Left ventricle myocardium inferior (tissue), 1 donor: ENCODE results near the gene FSTL5. TPM values are rescaled to one million over a fixed set of nuclear protein-coding genes. Genes with fewer than 3 reads are reported as not detected.

Source experiments
- DNase-seq: peaks from one replicate; pipeline ENCODE4 v3.0.0-alpha.2; 2020
- H3K27ac ChIP-seq: fragments of 200-600 bp; replicated peaks from 2 replicates; pipeline ENCODE4 v1.8.0; 2021
- H3K27me3 ChIP-seq: fragments of 200-600 bp; 2 replicates; pipeline ENCODE4 v1.8.0; 2021; ENCODE audit warnings: low read depth
- H3K36me3 ChIP-seq: fragments of 200-600 bp; 2 replicates; pipeline ENCODE4 v1.8.0; 2021
- H3K4me1 ChIP-seq: fragments of 200-600 bp; 2 replicates; pipeline ENCODE4 v1.8.0; 2021
- H3K4me3 ChIP-seq: fragments of 200-600 bp; 2 replicates; pipeline ENCODE4 v1.8.0; 2021; ENCODE audit warnings: mild to moderate bottlenecking, moderate library complexity
- H3K9me3 ChIP-seq: fragments of 200-600 bp; replicated peaks from 2 replicates; pipeline ENCODE4 v1.8.0; 2021
- intact Hi-C: fragments of 100-400 bp; cut with micrococcal nuclease; formaldehyde crosslinking; loops from one replicate; pipeline ENCODE4 v1.11.0; 2022
- total RNA-seq: library from RNA; stranded (reverse); fragmentation: NEBNext Ultra II Directional; extraction: Animal tissue kit (Norgen Biotek cat#: 25700); gene quantifications from one replicate; pipeline ENCODE4 v1.2.1, GENCODE V29; 2021
- TF ChIP-seq, protein P1 (sequence below): fragments of 200-600 bp; IDR thresholded peaks from 2 replicates; pipeline ENCODE4 v1.8.0; 2021; ENCODE audit warnings: antibody characterized with exemption, mild to moderate bottlenecking, borderline replicate concordance
- donor health status: DM: no; HTN: yes; CAD: no; lungs with severe emphysema.

FSTL5 gene
- total RNA-seq, 1 donor from 2014 or later, result not detected

DNA sequence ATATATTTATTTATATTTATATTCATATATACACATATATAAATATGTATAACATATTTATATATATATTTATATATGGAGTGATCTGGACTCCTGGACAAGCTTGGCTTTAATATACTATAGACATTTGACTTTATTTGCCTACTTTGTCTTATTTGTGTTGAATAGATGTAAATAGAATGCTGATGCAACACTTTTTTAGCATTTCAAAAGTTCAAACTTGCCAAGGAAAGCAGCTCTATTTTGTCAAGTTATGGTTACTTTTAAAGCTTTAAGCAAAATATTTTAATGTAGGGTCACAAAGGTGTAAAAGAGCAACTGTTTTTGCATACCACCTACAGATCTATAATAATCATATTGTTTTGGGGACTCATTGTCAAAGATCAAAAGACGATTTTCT, 61.1 kb downstream of the FSTL5 start:
- H3K36me3 ChIP-seq, result no peaks in the 10 kb centered on the region
- H3K4me1 ChIP-seq, result no peaks in the 10 kb centered on the region
- TF ChIP-seq, protein P1, sequence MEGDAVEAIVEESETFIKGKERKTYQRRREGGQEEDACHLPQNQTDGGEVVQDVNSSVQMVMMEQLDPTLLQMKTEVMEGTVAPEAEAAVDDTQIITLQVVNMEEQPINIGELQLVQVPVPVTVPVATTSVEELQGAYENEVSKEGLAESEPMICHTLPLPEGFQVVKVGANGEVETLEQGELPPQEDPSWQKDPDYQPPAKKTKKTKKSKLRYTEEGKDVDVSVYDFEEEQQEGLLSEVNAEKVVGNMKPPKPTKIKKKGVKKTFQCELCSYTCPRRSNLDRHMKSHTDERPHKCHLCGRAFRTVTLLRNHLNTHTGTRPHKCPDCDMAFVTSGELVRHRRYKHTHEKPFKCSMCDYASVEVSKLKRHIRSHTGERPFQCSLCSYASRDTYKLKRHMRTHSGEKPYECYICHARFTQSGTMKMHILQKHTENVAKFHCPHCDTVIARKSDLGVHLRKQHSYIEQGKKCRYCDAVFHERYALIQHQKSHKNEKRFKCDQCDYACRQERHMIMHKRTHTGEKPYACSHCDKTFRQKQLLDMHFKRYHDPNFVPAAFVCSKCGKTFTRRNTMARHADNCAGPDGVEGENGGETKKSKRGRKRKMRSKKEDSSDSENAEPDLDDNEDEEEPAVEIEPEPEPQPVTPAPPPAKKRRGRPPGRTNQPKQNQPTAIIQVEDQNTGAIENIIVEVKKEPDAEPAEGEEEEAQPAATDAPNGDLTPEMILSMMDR, result no peak
- intact Hi-C loops, result no loop called here
- H3K27me3 ChIP-seq, result no peaks in the 10 kb centered on the region
- no peak for DNase-seq
- H3K27ac ChIP-seq, result no peak overlapping the region
- H3K9me3 ChIP-seq, result peaks cover 26% of the 10 kb centered on the region
- no peak overlapping the region for H3K4me3 ChIP-seq

DNA sequence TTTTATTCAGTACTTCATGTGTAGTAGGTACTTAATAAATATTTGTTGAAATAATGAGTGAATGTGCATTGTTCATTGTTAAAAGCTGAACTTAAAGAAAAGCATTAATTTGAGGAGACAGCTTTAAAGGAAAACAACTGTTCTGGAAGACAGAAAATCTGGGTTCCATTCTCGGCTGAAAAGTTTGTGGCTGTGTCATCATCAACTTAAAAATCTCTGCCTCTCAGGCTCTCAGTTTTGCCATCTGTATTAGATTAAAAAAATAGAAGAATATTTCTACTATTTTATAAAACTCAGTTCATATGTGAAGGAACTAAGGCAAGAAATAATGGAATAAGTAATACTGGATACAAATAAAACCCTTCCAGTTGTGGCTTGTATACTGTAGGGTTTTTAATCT, 62.5 kb downstream of the FSTL5 start:
- DNase-seq, result no peak
- Histone ChIP-seq H3K4me3 (no peak overlapping the region), H3K4me1 (no peaks in the 10 kb centered on the region), H3K36me3 (no peaks in the 10 kb centered on the region), H3K27ac (no peak overlapping the region), H3K27me3 (no peaks in the 10 kb centered on the region), H3K9me3 (peaks cover 26% of the 10 kb centered on the region)
- TF ChIP-seq, protein P1, result no peak
- intact Hi-C loops, result no loop called here

DNA sequence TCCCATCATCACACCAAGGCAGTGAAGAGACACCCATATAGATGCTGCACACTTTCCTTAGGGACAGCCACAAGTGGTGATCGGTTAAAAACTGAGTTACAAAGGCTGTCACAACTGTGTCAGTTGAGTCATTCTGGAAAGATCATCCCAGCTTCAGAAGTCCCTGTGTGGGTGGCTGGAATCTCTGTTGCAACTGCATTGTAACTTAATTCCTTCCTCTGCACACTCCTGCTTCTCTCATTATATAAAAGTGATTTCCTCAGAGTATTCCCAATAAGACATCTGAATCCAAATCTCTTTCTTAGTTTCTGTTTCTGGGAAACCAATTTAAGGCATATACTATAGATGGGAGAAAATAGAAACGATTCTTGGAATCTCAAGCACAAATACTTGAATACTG, 88.1 kb downstream of the FSTL5 start:
- Histone ChIP-seq H3K27ac (no peak overlapping the region), H3K4me3 (no peak overlapping the region), H3K36me3 (no peaks in the 10 kb centered on the region), H3K9me3 (peaks cover 1% of the 10 kb centered on the region), H3K4me1 (no peaks in the 10 kb centered on the region), H3K27me3 (no peaks in the 10 kb centered on the region)
- TF ChIP-seq, protein P1, result no peak
- intact Hi-C loops, result no loop called here
- no peak for DNase-seq

DNA sequence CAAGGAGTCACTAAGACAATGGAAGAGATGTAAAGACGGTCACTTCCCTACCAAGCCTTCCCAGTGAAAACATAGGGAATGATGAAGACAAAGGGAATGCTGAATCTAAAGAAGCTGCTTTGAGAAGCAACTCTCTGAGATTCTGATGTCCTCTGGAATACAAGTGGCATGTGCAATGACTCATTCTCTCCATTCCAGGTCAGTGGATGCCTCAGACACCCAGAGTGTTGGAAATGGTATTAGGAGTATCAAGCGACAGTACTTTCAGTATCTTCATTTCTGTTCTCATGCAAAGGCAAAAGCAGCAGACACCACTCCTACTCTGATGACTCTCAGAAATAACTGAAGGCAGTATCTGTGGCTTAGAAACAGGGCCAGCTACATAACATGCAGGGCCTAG, 102.6 kb downstream of the FSTL5 start:
- TF ChIP-seq, protein P1, result no peak
- intact Hi-C loops, result no loop called here
- Histone ChIP-seq H3K4me3 (no peak overlapping the region), H3K4me1 (no peaks in the 10 kb centered on the region), H3K9me3 (peaks cover 12% of the 10 kb centered on the region), H3K36me3 (no peaks in the 10 kb centered on the region), H3K27ac (no peak overlapping the region), H3K27me3 (no peaks in the 10 kb centered on the region)
- no peak for DNase-seq

DNA sequence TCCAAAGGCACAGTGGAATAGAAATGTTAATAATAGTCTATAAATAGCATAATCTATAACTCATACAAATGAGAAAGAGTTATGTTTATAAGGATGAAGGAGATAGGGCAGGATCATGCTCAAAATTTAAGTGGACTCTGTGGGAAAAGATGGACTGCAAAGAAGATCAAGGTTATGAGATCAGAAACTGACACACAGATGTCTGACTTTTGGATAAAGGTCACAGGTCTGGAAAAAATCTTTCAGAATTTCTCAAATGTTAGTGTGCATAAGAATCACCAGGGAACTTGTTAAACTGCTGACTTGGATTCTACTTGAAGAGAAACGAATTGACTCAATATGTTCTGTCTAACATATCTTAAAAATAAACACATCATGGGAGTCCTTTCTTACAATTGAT, 104.1 kb downstream of the FSTL5 start:
- no peaks in the 10 kb centered on the region for H3K36me3 ChIP-seq
- TF ChIP-seq, protein P1, result no peak
- no peaks in the 10 kb centered on the region for H3K4me1 ChIP-seq
- H3K27me3 ChIP-seq, result no peaks in the 10 kb centered on the region
- intact Hi-C loops, result no loop called here
- no peak for DNase-seq
- H3K9me3 ChIP-seq, result peaks cover under 1% of the 10 kb centered on the region
- no peak overlapping the region for H3K27ac ChIP-seq
- no peak overlapping the region for H3K4me3 ChIP-seq

DNA sequence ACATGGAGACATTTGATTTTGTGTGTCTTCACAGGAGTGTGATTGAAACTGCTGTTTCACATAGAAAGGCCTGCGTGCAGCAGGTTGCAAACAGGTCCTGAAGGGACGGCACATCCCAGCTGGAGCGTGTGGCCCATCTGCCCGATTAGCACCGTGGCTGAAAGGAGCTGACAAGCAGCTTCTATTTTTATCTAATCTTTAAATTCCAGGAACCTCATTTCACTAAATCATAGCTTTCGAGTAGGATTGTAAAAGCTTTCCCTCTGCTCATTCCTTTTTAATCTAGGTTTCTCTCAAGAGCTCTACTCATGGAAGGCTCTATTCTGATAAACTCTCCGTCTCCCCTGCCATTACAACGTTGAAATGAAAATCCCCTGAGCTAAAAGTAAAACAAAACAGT, 106.8 kb downstream of the FSTL5 start:
- Histone ChIP-seq H3K4me3 (no peak overlapping the region), H3K9me3 (no peaks in the 10 kb centered on the region), H3K27me3 (no peaks in the 10 kb centered on the region), H3K4me1 (no peaks in the 10 kb centered on the region), H3K27ac (no peak overlapping the region), H3K36me3 (no peaks in the 10 kb centered on the region)
- DNase-seq, result no peak
- TF ChIP-seq, protein P1, result no peak
- intact Hi-C loops, result no loop called here
